Measurements from ENCODE around the gene C17orf75. TPM values are rescaled to one million over a fixed set of nuclear protein-coding genes. Genes with fewer than 3 reads are reported as not detected.
A peak's percentile ranks its signal among the peaks of the same experiment; 100 is the strongest.

Gene C17orf75
- total RNA-seq, 1 experiment from 2014 or later, result 26.9 TPM

DNA sequence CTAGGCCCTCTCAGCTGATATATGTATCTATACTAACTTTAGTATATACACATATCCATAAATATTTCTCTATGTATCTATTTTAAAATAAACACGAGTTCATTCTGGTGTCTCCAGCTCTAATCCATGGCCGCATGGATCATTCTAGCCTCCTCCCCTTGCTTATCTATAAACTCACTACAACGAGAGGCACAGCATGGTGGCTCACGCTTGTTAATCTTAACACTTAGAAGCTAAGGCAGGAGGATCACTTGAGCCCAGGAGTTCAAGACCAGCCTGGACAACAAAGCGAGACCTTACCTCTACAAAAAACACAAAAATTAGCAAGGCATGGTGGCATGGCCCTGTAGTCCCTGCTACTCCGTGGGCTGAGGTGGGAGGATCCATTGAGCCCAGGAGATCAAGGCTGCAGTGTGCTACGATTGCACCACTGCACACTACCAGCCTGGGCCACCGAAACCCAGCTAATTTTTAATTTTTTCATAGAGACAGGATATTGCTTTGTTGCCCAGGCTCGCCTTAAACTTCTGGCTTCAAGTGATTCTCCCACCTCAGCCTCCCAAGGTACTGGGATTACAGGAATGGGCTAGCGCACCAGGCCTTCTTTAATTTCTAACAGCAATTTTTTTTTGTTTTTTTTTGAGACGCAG lies 4.1 kb upstream of the C17orf75 start:
- BruUV-seq (replicated peaks), result no TSS peak
- TF ChIP-seq EZH2 (IDR thresholded peaks at IDR 0.05; ENCODE audit: borderline replicate concordance, low read depth, low read length, poor library complexity, severe bottlenecking), result no peak
- TF ChIP-seq, protein P1, sequence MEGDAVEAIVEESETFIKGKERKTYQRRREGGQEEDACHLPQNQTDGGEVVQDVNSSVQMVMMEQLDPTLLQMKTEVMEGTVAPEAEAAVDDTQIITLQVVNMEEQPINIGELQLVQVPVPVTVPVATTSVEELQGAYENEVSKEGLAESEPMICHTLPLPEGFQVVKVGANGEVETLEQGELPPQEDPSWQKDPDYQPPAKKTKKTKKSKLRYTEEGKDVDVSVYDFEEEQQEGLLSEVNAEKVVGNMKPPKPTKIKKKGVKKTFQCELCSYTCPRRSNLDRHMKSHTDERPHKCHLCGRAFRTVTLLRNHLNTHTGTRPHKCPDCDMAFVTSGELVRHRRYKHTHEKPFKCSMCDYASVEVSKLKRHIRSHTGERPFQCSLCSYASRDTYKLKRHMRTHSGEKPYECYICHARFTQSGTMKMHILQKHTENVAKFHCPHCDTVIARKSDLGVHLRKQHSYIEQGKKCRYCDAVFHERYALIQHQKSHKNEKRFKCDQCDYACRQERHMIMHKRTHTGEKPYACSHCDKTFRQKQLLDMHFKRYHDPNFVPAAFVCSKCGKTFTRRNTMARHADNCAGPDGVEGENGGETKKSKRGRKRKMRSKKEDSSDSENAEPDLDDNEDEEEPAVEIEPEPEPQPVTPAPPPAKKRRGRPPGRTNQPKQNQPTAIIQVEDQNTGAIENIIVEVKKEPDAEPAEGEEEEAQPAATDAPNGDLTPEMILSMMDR (conservative IDR thresholded peaks at IDR 0.05; ENCODE audit: low read depth, low read length), result no peak
- no peak overlapping the region for H3K4me3 ChIP-seq (ENCODE audit: low read depth, low read length, poor library complexity, severe bottlenecking)
- H3K36me3 ChIP-seq (ENCODE audit: insufficient read depth, low read length, poor library complexity, severe bottlenecking), result no peaks in the 10 kb centered on the region
- intact Hi-C loops (cut with micrococcal nuclease; ENCODE audit: unreplicated experiment), result no loop called here
- H3K4me1 ChIP-seq (ENCODE audit: insufficient read depth, low read length, poor library complexity, severe bottlenecking), result no peaks in the 10 kb centered on the region
- H3K9me3 ChIP-seq (ENCODE audit: low read depth, low read length, poor library complexity, severe bottlenecking), result no peaks in the 10 kb centered on the region
- DNase-seq (ENCODE audit: low spot score), result no peak
- H3K27ac ChIP-seq (ENCODE audit: low read depth, low read length, poor library complexity, severe bottlenecking), result no peak overlapping the region
- ChIA-PET POLR2A (ENCODE audit: low non-redundant PET) (interaction anchor here (0.5 kb wide), 1 partner anchor 127 kb away, joined by 3 read pairs; no protein-coding TSS in a partner anchor), CTCF (no interaction called here)
- no peaks in the 10 kb centered on the region for H3K27me3 ChIP-seq (replicated peaks; ENCODE audit: insufficient read depth, low read depth, low read length, poor library complexity)

DNA sequence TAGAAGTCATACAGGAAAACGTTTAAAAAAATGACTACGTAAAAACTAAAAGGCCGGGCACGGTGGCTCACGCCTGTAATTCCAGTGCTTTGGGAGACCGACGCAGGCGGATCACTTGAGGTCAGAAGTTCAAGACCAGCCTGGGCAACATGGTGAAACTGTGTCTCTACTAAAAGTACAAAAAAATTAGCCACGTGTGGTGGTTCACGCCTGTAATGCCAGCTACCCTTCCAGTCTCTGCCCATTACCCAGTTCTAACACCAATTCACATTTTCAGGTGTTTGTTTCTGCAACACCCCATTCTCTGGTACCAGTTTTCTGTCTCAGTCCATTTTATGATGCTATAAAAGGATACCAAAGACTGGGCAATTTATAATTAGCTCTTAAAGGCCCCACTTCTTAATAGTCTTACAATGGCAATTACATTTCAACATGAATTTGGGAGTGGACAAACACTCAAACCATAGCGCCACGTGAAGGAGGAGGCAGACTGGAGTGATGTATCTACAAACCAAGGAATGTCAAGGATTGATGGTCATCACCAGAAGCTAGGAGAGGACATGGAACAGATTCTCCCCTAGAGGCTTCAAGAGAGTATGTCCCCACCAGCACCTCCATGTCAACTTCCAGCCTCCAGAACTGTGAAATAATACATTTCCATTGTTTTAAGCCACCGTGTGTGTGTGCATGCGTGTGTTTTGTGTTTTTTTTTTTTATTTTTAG lies 791 bp upstream of the C17orf75 start:
- BruUV-seq (replicated peaks), result no TSS peak
- intact Hi-C loops (cut with micrococcal nuclease; ENCODE audit: unreplicated experiment), result no loop called here
- no peaks in the 10 kb centered on the region for H3K27me3 ChIP-seq (replicated peaks; ENCODE audit: insufficient read depth, low read depth, low read length, poor library complexity)
- H3K36me3 ChIP-seq (ENCODE audit: insufficient read depth, low read length, poor library complexity, severe bottlenecking), result peaks cover 3% of the 10 kb centered on the region
- TF ChIP-seq, protein P1 (conservative IDR thresholded peaks at IDR 0.05; ENCODE audit: low read depth, low read length), result no peak
- TF ChIP-seq EZH2 (IDR thresholded peaks at IDR 0.05; ENCODE audit: borderline replicate concordance, low read depth, low read length, poor library complexity, severe bottlenecking), result no peak
- peak overlapping the region; percentile 55 for H3K4me3 ChIP-seq (ENCODE audit: low read depth, low read length, poor library complexity, severe bottlenecking)
- H3K4me1 ChIP-seq (ENCODE audit: insufficient read depth, low read length, poor library complexity, severe bottlenecking), result no peaks in the 10 kb centered on the region
- H3K9me3 ChIP-seq (ENCODE audit: low read depth, low read length, poor library complexity, severe bottlenecking), result no peaks in the 10 kb centered on the region
- ChIA-PET POLR2A (ENCODE audit: low non-redundant PET) (no interaction called here), CTCF (no interaction called here)
- peak overlapping the region; percentile 50 for H3K27ac ChIP-seq (ENCODE audit: low read depth, low read length, poor library complexity, severe bottlenecking)
- DNase-seq (ENCODE audit: low spot score), result no peak

DNA sequence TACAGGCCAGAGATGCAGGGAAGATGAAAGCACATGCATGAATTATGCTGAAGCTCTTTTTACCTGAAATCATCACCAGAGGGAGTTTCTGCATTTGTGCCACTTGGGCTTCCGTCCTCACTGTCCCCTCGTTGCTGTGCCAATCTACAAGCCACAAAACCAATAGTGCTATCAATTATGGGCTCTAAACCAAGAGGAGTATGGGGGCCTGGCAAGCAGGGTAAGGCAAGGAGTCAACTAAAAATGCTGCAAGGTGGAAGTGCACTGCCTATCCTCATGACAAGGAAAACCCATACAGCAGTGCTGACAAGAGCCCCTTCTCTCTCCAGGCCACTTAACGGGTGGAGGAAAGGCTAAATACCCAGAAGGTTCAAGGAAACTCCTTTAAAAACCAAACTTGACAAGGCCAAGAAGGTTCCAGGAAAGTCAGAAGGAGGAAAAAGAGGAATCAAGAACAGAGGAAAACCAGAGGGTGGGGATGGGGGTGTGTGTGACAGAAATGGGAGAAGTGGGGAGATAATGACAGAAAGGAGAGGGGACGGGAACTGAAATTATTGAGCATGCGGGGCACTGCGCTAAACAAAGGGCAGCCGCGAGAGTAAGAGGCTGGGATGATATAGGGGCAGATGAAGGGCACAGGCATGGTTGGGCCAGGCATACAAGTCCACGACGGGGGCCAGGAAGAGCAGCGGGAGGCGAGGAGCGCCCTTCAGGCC lies 674 bp downstream of the C17orf75 start:
- no TSS peak for BruUV-seq (replicated peaks)
- H3K27me3 ChIP-seq (replicated peaks; ENCODE audit: insufficient read depth, low read depth, low read length, poor library complexity), result no peaks in the 10 kb centered on the region
- ChIA-PET POLR2A (ENCODE audit: low non-redundant PET) (no interaction called here), CTCF (no interaction called here)
- H3K4me3 ChIP-seq (ENCODE audit: low read depth, low read length, poor library complexity, severe bottlenecking), result peak overlapping the region; percentile 55
- H3K4me1 ChIP-seq (ENCODE audit: insufficient read depth, low read length, poor library complexity, severe bottlenecking), result no peaks in the 10 kb centered on the region
- peak overlapping the region; percentile 59 for H3K27ac ChIP-seq (ENCODE audit: low read depth, low read length, poor library complexity, severe bottlenecking)
- peaks cover 4% of the 10 kb centered on the region for H3K36me3 ChIP-seq (ENCODE audit: insufficient read depth, low read length, poor library complexity, severe bottlenecking)
- DNase-seq (ENCODE audit: low spot score), result no peak
- TF ChIP-seq EZH2 (IDR thresholded peaks at IDR 0.05; ENCODE audit: borderline replicate concordance, low read depth, low read length, poor library complexity, severe bottlenecking), result no peak
- TF ChIP-seq, protein P1 (conservative IDR thresholded peaks at IDR 0.05; ENCODE audit: low read depth, low read length), result no peak
- no peaks in the 10 kb centered on the region for H3K9me3 ChIP-seq (ENCODE audit: low read depth, low read length, poor library complexity, severe bottlenecking)
- intact Hi-C loops (cut with micrococcal nuclease; ENCODE audit: unreplicated experiment), result no loop called here
